GM21723 (cell line): ENCODE data around the gene TSPAN10.

ENCODE experiments used
- ATAC-seq: cut with Tn5 transposase; IDR thresholded peaks from one replicate; pipeline ENCODE4 v1.9.1; 2021; ENCODE audit warnings: mild to moderate bottlenecking, moderate library complexity; ENCODE audit not compliant: unreplicated experiment

The TSPAN10 gene

DNA sequence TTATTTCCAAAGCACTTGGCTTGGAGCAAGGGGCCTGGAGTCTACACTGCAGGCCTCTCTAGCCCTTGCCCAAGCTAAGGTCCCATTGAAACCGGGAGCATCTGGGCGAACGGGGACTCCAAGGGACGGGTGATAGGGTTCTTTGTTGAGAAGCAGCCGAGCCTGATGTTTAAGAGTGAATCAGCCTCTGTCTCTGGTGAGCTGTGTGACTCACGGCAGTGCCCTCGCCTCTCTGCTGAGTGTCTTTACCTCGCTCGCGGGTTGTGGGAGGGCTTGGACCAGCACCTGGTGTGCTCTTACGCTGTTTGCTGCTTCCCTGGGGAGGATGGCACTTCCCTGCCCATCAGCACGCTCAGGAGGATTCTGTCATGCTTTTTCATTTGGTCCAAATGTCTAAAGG is 48.1 kb downstream of the TSPAN10 start:
- no peak for ATAC-seq

DNA sequence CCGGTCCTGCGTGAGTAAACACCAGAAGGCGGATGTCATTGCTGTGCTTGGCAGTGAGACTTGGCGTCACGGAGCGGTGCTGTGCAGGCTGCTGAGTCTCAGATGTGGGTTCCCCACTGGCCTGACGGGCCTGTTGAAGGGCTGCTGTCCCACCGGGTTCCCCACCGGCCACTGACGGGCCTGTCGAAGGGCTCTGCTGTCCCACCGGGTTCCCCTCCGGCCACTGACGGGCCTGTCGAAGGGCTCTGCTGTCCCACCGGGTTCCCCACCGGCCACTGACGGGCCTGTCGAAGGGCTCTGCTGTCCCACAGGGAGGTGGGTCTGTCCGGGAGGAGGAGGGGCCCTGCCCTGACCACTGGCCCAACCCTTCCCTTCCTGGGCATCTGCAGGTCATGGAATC is 49.6 kb downstream of the TSPAN10 start:
- ATAC-seq = no peak

DNA sequence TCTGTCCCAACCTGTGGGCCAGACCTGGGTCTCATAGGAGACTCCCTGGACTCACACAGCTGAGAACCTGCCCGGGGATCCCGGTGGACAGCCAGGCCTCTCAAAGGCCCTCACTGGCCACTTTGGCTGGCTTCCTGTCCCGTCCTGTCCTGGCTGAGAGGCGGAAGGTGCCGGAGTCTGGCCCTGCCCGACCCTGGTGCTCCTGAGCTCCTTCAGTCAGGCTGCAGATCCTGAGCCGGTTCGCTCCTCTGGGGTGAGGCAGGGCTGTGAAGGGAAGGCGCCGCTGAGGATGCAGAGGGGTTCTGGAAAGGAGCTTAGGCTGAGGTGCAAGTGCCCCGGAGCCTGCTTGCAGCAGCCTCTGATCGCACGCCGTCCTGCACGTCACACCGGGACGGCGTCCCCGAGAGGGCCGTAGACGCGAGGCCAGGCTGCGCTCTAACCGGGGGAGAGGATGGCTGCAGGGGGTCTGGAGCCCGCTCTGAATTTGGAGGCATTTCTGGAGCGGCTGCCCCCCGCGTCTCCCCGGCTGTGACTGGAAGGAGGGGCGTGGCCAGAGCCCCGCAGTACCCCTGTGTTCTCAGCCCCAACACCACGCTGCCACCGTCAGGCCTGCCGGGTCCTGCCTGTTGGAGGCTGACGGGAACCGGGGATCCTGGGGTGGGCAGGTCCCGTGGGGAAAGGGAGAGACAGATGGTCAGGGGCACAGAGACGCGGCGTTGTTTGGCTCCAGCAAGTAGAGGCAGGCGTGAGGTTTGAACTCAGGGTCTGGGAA is 51.0 kb downstream of the TSPAN10 start:
- no peak for ATAC-seq

DNA sequence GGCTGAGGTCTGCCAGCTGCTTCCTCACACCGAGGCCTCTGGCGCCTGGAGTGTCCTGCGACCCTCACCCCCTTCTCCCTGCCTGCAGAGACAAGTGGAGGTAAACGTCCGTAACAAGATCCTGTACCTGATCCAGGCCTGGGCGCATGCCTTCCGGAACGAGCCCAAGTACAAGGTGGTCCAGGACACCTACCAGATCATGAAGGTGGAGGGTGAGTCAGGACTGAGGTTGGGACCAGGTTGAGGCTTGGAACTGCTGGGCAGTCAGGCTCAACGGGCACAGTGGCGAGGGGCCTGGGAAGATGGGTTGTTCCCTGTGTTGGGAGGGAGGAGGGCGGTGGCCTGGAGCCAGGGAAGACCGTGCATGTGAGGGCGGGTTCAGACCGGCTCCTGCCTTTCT is 51.6 kb downstream of the TSPAN10 start:
- no peak for ATAC-seq

DNA sequence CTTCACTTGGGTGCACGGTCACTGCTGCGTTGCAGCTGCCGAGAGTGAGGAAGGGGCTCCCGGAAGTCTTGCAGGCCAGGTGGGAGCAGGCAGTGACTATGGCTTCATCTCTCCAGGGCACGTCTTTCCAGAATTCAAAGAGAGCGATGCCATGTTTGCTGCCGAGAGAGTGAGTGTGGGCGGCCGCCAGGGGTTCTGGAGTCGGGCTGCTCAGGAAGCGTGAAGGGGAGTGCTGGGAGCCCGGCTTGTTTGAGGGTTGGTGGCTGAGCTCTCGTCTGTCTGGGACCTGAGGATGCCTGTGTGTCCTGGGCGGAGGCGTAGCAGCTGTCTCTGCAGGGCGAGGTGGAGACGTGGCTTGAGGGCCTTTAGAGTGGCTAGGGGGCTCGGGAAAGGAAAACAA is 53.1 kb downstream of the TSPAN10 start:
- no peak for ATAC-seq

GRCh38 chr17:81690549-81690948 is 53.6 kb downstream of the TSPAN10 start:
- no peak for ATAC-seq

GRCh38 chr17:81691196-81691595 is 54.2 kb downstream of the TSPAN10 start:
- ATAC-seq = no peak

DNA sequence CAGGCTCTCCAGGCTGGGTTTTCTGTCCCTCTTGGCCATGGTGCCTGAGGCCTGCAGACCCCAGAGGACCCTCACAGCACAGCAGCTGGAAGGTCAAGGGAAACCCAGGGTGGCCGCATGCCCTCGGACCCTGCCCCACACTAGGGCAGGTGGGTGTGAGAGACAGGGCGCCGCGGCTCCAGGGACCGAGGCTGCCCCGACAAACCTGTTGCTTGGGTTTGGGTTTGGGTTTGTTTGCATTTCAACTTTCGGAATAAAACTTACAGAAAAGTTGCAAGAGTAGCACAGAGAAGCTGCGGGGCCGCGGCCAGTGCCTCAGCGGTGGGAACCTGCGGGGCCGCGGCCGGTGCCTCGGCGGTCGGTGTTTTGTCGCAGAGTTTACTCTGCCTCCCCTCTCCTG is 54.6 kb downstream of the TSPAN10 start:
- ATAC-seq = no peak

- ATAC-seq = no peak
These were observed 56.7 kb downstream of the TSPAN10 start for GRCh38 chr17:81693509-81694210.

DNA sequence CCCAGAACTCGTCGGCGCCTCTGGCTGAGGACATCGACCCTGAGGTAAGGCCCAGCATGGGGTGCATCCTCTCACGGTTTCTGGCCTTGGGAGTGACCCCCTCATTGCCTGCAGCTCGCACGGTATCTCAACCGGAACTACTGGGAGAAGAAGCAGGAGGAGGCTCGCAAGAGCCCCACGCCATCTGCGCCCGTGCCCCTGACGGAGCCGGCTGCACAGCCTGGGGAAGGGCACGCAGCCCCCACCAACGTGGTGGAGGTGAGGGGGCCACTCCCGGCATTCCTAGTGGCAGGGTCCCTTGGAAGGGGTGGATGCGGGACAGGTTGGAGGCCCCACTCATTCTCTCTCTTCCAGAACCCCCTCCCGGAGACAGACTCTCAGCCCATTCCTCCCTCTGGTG is 57.8 kb downstream of the TSPAN10 start:
- no peak for ATAC-seq

- ATAC-seq = no peak
These were observed 58.2 kb downstream of the TSPAN10 start for GRCh38 chr17:81695211-81695610.

- no peak for ATAC-seq
These were observed 58.8 kb downstream of the TSPAN10 start for GRCh38 chr17:81695801-81696200.

GRCh38 chr17:81696218-81696941 is 59.4 kb downstream of the TSPAN10 start:
- no peak for ATAC-seq

GRCh38 chr17:81697261-81698044 is 60.5 kb downstream of the TSPAN10 start:
- no peak for ATAC-seq
